ENCODE data around the gene PODNL1.

PODNL1 gene

DNA sequence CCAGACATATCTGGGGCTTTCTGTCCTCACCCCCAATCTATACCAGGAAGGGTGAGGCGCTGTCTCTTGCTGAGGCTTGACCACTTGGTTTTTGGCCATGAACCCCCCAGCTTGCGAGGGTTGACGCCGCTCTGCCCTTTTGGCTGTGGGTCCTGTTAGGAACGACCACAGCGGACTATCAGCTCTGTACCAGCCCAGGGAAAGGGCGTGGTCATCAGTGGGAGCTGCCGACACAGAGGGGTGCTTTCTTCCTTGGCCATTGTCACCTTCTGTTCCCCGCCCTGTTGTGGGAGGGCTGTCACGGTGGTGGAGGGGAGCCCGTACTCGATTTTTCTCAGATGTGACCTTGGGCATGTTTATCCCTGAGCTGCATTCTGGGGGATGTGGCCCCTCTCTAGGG, 19.8 kb upstream of the PODNL1 start:
- no peak for DNase-seq (ENCODE audit: low spot score)
- no peak for FAIRE-seq

DNA sequence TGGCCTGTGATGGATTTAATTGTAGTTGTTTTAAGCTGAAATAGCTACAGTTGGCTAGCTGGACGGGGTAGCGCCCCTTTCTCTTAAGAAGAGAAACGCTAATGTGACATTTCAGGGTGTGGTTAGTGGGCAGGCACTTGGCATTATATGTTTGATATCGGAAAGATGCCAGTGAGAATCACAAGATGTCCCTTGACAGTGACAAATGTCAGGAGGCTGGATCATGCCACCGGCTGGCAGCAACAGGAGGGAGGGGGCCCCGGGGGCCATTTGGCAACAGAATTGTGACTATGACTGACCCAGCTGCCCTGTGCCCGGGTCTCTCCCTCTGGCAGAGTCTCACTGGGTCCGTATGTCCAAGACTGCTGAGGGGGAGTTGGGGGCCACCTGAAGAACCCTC, 18.8 kb upstream of the PODNL1 start:
- DNase-seq (ENCODE audit: low spot score) (no peak), FAIRE-seq (no peak)

GRCh38 chr19:13956365-13956744, 18.1 kb upstream of the PODNL1 start:
- no peak for FAIRE-seq

DNA sequence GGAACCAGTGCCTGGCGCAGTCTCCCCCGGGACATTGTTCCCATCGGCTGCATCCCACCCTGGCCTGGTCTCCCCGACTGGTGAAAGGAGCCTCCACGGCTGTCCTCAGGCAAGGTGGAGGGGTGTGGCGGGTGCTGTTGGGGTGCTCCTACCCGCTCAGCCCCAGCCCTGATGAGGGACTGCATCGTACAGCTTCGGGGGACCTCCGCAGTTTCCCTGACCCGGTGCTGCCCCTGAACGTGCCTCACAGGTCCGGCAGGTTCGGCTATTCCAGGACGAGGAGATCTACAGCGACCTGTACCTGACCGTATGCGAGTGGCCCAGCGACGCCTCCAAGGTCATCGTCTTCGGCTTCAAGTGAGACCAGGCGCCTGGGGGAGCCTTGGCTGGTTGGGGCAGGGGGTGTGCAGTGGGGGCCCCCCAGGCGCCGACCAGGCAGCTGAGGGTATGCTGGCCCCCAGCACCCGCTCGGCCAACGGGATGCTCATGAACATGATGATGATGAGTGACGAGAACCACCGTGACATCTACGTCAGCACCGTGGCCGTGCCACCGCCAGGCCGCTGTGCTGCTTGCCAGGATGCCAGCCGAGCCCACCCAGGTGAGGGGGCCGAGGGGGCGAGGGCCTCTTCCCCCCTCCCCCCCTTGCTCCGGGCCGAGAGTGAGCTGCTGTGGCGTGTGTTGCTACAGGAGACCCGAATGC, 17.6 kb upstream of the PODNL1 start:
- DNase-seq (ENCODE audit: low spot score) (no peak), FAIRE-seq (no peak)

More at GRCh38 chr19:13956365-13956744, 18.1 kb upstream of the PODNL1 start:
- no peak for DNase-seq (ENCODE audit: low spot score)

DNA sequence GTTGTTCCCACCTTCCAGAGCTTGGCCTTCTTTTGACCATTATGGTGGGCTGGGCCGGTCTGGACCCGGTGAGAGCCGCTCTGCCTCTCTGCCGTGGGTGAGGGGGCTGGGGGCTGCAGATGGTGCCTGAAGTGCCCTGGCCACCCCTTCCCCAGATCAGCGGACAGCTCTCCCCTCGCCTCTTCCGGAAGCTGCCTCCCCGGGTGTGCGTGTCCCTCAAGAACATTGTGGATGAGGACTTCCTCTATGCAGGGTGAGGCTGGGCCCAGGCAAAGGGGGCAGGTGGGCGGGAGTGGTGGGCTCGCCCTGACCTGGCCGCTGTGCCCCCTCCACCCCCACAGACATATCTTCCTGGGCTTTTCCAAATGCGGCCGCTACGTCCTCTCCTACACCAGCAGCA, 16.0 kb upstream of the PODNL1 start:
- DNase-seq (ENCODE audit: low spot score), result no peak
- no peak for FAIRE-seq

GRCh38 chr19:13952931-13953531, 14.8 kb upstream of the PODNL1 start:
- FAIRE-seq (no peak), DNase-seq (ENCODE audit: low spot score) (peak; percentile 34)

DNA sequence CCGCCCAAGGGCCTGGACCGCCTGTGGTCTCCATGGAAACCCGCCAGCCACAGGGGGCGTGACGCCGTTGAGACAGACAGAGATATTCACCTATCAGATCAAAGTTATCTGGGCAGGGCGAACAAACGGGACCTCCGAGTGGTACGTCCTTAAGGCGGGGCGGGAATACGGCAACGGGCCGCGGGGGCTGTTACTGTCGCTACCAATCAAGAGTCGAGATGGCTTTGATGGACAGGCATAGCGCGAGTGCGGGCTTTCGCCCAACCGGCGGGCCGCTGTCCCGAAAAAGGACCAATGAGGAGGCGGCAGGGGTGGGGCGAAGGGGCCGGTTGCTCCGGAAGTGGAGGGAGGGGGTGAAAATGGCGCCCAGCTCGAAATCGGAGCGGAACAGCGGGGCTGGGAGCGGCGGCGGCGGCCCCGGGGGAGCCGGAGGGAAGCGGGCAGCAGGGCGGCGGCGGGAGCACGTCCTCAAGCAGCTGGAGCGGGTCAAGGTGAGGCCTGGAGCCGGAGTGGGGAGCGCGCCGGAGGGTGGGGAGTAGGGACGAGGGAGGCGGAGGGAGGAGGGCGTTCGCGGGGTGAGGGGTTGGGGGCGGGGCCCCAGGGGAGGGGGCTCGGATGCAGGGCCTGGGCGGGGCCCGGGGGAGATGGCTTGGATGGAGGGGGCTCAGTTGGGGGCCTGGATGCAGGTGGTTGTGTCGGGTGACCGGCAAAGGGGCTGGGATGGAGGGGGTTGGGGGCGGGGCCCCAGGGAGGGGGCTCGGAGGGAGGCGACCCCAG, 14.1 kb upstream of the PODNL1 start, which contains the start of gene DCAF15:
DCAF15 (plus strand) TSS at position 356 of the 777 bp plus-strand sequence; CDS start at position 360, 4 bp downstream.
- DNase-seq (ENCODE audit: low spot score) (peak; percentile 99), FAIRE-seq (peak; percentile 90)

- FAIRE-seq, result no peak
- no peak for DNase-seq (ENCODE audit: low spot score)
Observed at GRCh38 chr19:13951799-13952153, 13.6 kb upstream of the PODNL1 start.

GRCh38 chr19:13951043-13951442, 12.8 kb upstream of the PODNL1 start:
- FAIRE-seq, result no peak
- no peak for DNase-seq (ENCODE audit: low spot score)

DNA sequence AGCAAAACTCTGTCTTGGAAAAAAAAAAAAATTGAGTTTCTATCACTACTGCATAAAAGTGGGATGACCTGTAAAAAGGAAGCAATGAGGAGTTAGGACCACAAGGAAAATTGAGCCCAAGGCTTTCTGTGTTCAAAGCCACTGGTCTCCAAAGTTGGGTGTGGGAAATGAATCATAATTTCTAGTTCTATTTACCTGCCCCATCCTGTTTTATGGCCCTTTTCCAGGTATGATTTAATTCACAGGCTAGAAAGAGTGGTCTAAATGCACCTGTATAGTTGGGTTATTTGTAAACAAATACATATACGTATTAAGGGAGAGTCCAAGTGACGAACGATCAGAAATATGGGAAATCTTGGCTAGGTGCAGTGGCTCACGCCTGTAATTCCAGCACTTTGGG, 8.2 kb upstream of the PODNL1 start:
- DNase-seq (ENCODE audit: low spot score), result no peak

GRCh38 chr19:13942023-13942684, 3.9 kb upstream of the PODNL1 start:
- FAIRE-seq (no peak), DNase-seq (ENCODE audit: low spot score) (no peak)

More for the DNA sequence above, 8.2 kb upstream of the PODNL1 start:
- FAIRE-seq, result no peak

DNA sequence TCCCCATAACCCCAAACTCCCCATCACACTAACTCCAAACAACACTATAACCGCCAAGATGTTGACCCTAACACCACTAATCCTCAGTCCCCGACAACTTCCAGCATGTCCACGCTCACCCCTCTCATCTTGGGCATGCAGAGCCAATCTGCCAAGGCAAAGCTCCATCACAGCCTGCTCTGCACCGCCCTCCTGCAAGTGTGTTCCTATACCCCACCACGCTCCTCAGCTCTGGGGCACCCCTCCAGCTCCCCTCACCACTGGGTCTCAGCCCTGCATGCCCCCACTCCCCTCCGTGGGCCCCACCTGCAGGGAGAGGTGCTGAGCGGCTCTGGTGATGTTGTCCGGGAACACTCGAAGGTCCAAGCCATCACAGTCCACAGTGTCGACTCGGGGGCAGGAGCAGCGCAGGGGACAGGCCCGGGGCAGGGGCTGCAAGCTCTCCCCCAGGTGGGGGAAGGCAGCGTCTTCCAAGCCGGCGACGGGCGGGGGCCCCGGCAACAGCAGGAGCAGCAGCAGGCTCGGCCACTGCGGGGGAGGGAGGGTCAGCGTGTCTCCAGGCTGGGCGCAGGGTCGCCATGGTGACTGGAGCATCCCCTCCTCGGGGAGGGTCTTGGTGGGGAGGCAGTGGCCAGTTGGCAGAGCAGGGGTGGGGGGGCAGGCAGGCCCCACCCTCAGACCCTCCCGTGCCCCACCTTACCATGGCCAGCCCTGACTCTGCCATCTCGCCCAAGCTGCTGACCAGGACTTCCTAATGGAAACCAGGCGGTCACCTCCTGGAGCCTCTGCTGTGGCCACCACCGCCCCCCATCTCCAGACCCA, 527 bp downstream of the PODNL1 start:
- FAIRE-seq, result no peak
- no peak for DNase-seq (ENCODE audit: low spot score)

DNA sequence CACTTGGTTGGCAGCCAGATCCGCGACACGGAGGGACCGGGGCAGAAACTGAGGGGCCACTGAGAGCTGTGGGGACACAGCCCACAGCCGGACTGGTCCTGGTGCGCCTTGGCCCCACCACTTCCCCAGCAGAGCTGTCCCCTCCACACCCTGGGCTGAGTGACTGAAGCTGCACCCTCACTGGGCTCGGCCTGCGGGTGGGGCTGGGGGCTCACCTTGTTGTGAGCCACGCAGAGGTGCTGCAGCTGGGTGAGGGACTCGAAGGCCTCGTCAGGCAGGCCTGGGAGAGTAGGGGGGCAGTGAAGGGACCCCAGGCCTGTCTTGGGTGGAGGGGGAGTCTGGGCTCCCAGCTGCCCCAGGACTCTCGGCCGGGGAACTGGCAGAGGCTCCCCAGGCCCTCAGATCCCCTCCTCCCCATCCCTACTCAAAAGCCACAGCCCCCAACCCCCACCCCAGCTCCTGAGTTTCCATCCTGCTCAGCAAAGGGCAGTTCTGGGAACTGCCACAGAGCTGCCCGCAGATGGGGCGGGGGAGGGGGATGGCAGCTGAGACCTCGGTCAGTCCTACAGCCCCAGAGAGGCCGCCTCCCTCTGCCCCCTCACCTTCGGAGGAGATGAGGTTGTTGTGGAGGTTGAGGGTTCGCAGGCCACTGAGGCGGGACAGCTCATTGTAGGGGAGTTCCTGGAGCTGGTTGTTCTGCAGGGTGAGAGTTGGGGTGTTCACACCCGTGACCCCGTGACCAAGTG, 2.3 kb downstream of the PODNL1 start:
- no peak for FAIRE-seq
- DNase-seq (ENCODE audit: low spot score), result no peak

- no peak for FAIRE-seq
- DNase-seq (ENCODE audit: low spot score), result no peak
Observed at GRCh38 chr19:13934785-13935109, 3.5 kb downstream of the PODNL1 start.

DNA sequence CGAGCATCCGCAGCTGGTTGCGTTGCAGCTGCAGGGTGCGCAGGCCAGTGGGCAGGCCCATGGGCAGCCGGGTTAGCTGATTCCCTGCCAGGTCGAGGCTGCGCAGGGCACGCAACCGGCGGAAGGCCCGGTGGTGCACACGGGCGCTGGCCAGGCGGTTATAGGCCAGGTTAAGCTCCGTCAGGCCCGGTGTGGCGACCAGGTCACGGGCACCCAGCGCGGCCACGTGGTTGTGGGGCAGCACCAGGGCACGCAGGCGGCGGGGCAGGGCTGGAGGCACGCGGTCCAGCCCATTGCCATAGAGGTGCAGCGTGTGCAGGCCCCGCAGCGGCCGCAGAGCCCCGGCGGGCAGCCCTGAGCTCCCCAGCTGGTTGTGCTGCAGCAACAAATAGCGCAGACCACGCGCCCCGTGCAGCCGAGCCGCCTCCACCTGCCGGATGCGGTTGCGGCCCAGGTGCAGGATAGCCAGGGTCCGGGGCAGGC, 5.3 kb downstream of the PODNL1 start:
- DNase-seq (ENCODE audit: low spot score) (no peak), FAIRE-seq (no peak)

DNA sequence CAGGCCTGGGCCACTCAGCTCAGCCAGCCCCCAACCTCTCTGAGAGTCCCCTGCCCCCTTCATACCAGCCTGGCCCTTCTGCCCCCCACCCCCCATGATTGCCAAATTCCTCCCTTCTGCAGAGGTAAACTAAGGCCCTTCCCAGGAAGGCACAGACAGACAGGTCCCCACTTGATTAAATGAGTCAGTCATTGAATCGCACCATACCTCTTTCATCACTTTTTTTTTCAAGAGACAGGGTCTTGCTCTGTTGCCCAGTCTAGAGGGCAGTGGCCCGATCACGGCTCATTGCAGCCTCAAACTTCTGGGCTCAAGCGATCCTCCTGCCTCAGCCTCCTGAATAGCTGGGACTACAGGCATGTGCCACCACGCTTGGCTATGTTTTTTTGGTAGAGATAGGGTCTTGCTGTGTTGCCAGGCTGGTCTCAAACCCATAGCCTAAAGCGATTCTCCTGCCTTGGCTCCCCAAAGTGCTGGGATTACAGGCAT, 6.0 kb downstream of the PODNL1 start:
- no peak for FAIRE-seq
- no peak for DNase-seq (ENCODE audit: low spot score)

GRCh38 chr19:13931391-13932148, 6.6 kb downstream of the PODNL1 start:
- no peak for FAIRE-seq

DNA sequence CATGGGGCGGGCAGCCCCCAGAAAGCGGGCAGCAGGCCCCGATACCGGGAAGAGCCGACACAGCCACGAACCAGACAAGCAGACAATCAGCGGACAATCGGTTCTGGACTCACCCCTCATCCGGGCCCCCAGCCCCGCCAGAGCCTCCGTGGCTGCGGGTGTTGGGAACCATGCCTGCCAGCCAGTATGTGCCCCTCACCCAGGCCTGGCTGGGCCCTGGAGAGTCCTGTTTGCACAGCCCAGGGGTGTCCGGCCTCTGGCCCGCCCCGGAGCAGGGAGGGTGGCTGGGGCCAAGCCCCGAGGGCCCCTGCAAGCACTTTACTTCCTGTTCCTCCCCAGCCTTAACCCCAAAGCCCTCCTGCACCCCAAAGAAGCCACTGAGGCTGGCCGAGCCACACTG, 7.8 kb downstream of the PODNL1 start:
- DNase-seq (ENCODE audit: low spot score) (no peak), FAIRE-seq (no peak)

More at GRCh38 chr19:13931391-13932148, 6.6 kb downstream of the PODNL1 start:
- DNase-seq (ENCODE audit: low spot score), result no peak

DNA sequence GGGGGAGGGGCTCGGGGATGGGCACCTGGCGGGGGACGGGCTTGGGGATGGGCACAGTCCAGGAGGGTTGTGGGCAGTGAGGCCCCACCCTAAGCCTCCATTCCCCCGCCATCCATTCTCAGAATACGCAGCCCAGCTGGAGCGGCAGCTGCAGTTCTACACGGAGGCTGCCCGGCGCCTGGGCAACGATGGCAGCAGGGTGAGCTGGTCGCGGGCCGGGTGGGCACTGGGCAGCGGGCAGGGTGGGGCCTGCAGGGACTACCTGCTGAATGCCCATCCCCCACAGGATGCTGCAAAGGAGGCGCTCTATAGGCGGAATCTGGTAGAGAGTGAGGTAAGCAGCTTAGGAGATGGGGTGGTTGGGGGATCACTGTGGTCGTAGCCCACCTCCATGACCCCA, 8.3 kb downstream of the PODNL1 start:
- FAIRE-seq (no peak), DNase-seq (ENCODE audit: low spot score) (no peak)
